Neural progenitor cell (in vitro differentiated cells): ENCODE measurements around the gene SSNA1.

Experiments
- CTCF ChIP-seq: fragments of 200-600 bp; sonication (generic); IDR thresholded peaks from 2 replicates; pipeline ENCODE4 v1.5.1; 2017; ENCODE audit warnings: antibody characterized with exemption, mild to moderate bottlenecking
- EZH2 ChIP-seq: fragments of 200-600 bp; sonication (generic); IDR thresholded peaks from 2 replicates; pipeline ENCODE4 v1.6.1; 2017; ENCODE audit warnings: antibody characterized with exemption, mild to moderate bottlenecking, moderate library complexity

GRCh38 chr9:137150617-137151457 lies 37.6 kb upstream of the SSNA1 start:
- TF ChIP-seq CTCF (no peak), EZH2 (no peak)
